Natural killer cell (primary cell): Measurements from ENCODE around the gene SH3BGRL3. TPM values are rescaled to one million over a fixed set of nuclear protein-coding genes. Genes with fewer than 3 reads are reported as not detected.
A peak's percentile ranks its signal among the peaks of the same experiment; 100 is the strongest.

Experiments used
- ATAC-seq, 3 donors: fragments of 150-1000 bp in 2 of 3; fragments of 200-7000 bp in 1 of 3; cut with Tn5 transposase; 1 replicate in 1 of 3; 2 replicates in 2 of 3; pipeline ENCODE4 v1.10.0; 2021; ENCODE audit warnings: mild to moderate bottlenecking in 2 of 3, moderate library complexity in 2 of 3
- DNase-seq, 2 donors: peaks; one replicate each; pipeline versions ENCODE4 v3.0.0 to v3.0.0-alpha.2; 2013 to 2021; ENCODE audit warnings: mixed read lengths in 1 of 2
- H3K27ac ChIP-seq: one replicate; pipeline ENCODE4 v1.5.1; 2013; ENCODE audit warnings: mild to moderate bottlenecking, low read length
- H3K27me3 ChIP-seq: one replicate; pipeline ENCODE4 v1.6.1; 2013; ENCODE audit warnings: low read length; ENCODE audit not compliant: control insufficient read depth, insufficient read depth
- H3K36me3 ChIP-seq: one replicate; pipeline ENCODE4 v1.6.1; 2013; ENCODE audit warnings: low read length; ENCODE audit not compliant: control insufficient read depth, insufficient read depth
- H3K4me1 ChIP-seq: one replicate; pipeline ENCODE4 v1.6.1; 2013; ENCODE audit warnings: low read length; ENCODE audit not compliant: control insufficient read depth, insufficient read depth
- H3K4me3 ChIP-seq: one replicate; pipeline ENCODE4 v1.5.1; 2013; ENCODE audit warnings: low read length
- H3K9me3 ChIP-seq: one replicate; pipeline ENCODE4 v1.6.1; 2013; ENCODE audit warnings: low read length; ENCODE audit not compliant: control insufficient read depth, insufficient read depth
- H3K27ac Mint-ChIP-seq, 2 donors: one replicate each; pipeline ENCODE4 v1.8.0; 2022; ENCODE audit warnings: mild to moderate bottlenecking in 2 of 2, mixed read lengths in 2 of 2, moderate library complexity in 1 of 2
- H3K27me3 Mint-ChIP-seq, 2 donors: one replicate each; pipeline ENCODE4 v1.8.0; 2022; ENCODE audit warnings: low read depth in 2 of 2, mixed read lengths in 2 of 2
- H3K36me3 Mint-ChIP-seq: one replicate; pipeline ENCODE4 v1.8.0; 2022; ENCODE audit warnings: mixed read lengths
- H3K4me1 Mint-ChIP-seq, 2 donors: one replicate each; pipeline ENCODE4 v1.8.0; 2022; ENCODE audit warnings: mixed read lengths in 2 of 2
- H3K4me3 Mint-ChIP-seq: one replicate; pipeline ENCODE4 v1.8.0; 2022; ENCODE audit warnings: mild to moderate bottlenecking, moderate library complexity, mixed read lengths
- H3K9me3 Mint-ChIP-seq, 2 donors: one replicate each; pipeline ENCODE4 v1.8.0; 2022; ENCODE audit warnings: mixed read lengths in 2 of 2
- WGBS: methylation state at CpG from one replicate; pipeline ENCODE4 v1.1.7; 2013; ENCODE audit warnings: missing lambda C conversion rate; ENCODE audit not compliant: insufficient coverage; 5-methylcytosine and 5-hydroxymethylcytosine counted together
- intact Hi-C: fragments of 100-400 bp; cut with micrococcal nuclease; formaldehyde crosslinking; loops from one replicate; pipeline ENCODE4 v1.14.2; 2022
- total RNA-seq, 4 donors: library from RNA; stranded (reverse); fragments of 120-200 nt in 1 of 4; gene quantifications; one replicate each; pipeline versions ENCODE4 v1.2.3 to v1.2.4, GENCODE V29; 2013 to 2022
- TF ChIP-seq, protein P1 (sequence below): fragments of 200-600 bp; IDR thresholded peaks from one replicate; pipeline ENCODE4 v1.8.0; 2022; ENCODE audit warnings: antibody characterized with exemption

Gene SH3BGRL3
- total RNA-seq, 3 donors from 2014 or later (not counting 1 experiment from before 2014, with no cell fraction given) = 396 to 488 (median 437) TPM

- H3K36me3 Mint-ChIP-seq = peaks cover 23% of the 10 kb centered on the region
- H3K9me3 Mint-ChIP-seq = no peaks in the 10 kb centered on the region
Measured at GRCh38 chr1:26259578-26259977, 20.3 kb upstream of the SH3BGRL3 start.

GRCh38 chr1:26263212-26263611 lies 16.7 kb upstream of the SH3BGRL3 start:
- H3K27ac Mint-ChIP-seq = no peak overlapping the region
- intact Hi-C loops = no loop called here
- no peaks in the 10 kb centered on the region for H3K4me1 Mint-ChIP-seq
- ATAC-seq = no peak
- TF ChIP-seq, protein P1, sequence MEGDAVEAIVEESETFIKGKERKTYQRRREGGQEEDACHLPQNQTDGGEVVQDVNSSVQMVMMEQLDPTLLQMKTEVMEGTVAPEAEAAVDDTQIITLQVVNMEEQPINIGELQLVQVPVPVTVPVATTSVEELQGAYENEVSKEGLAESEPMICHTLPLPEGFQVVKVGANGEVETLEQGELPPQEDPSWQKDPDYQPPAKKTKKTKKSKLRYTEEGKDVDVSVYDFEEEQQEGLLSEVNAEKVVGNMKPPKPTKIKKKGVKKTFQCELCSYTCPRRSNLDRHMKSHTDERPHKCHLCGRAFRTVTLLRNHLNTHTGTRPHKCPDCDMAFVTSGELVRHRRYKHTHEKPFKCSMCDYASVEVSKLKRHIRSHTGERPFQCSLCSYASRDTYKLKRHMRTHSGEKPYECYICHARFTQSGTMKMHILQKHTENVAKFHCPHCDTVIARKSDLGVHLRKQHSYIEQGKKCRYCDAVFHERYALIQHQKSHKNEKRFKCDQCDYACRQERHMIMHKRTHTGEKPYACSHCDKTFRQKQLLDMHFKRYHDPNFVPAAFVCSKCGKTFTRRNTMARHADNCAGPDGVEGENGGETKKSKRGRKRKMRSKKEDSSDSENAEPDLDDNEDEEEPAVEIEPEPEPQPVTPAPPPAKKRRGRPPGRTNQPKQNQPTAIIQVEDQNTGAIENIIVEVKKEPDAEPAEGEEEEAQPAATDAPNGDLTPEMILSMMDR = no peak
- H3K4me1 ChIP-seq = no peaks in the 10 kb centered on the region
- no peak overlapping the region for H3K27ac ChIP-seq
- no peak overlapping the region for H3K4me3 Mint-ChIP-seq
- peaks cover 16% of the 10 kb centered on the region for H3K36me3 Mint-ChIP-seq
- no peaks in the 10 kb centered on the region for H3K27me3 Mint-ChIP-seq
- no peak overlapping the region for H3K4me3 ChIP-seq
- DNase-seq = no peak
- 97% methylated on average over 5 of the region's 5 CpGs for WGBS
- H3K36me3 ChIP-seq = peaks cover 34% of the 10 kb centered on the region
- no peaks in the 10 kb centered on the region for H3K9me3 Mint-ChIP-seq
- H3K9me3 ChIP-seq = no peaks in the 10 kb centered on the region
- H3K27me3 ChIP-seq = no peaks in the 10 kb centered on the region

More at GRCh38 chr1:26259578-26259977, 20.3 kb upstream of the SH3BGRL3 start:
- intact Hi-C loops = no loop called here
- no peaks in the 10 kb centered on the region for H3K9me3 ChIP-seq
- TF ChIP-seq, protein P1 = no peak
- no peak overlapping the region for H3K4me3 Mint-ChIP-seq
- no peak overlapping the region for H3K27ac Mint-ChIP-seq
- no peak overlapping the region for H3K27ac ChIP-seq
- H3K4me3 ChIP-seq = no peak overlapping the region
- 79% methylated on average over 5 of the region's 5 CpGs for WGBS
- ATAC-seq (peak in 1 of 3 donors; percentile 48), DNase-seq (no peak)
- no peaks in the 10 kb centered on the region for H3K27me3 Mint-ChIP-seq
- no peaks in the 10 kb centered on the region for H3K27me3 ChIP-seq
- H3K4me1 ChIP-seq = no peaks in the 10 kb centered on the region
- peaks cover 40% of the 10 kb centered on the region for H3K36me3 ChIP-seq
- H3K4me1 Mint-ChIP-seq = no peaks in the 10 kb centered on the region

GRCh38 chr1:26265405-26265804 lies 14.5 kb upstream of the SH3BGRL3 start:
- no peak for ATAC-seq
- H3K9me3 ChIP-seq = peaks cover 10% of the 10 kb centered on the region
- H3K27ac ChIP-seq = no peak overlapping the region
- H3K9me3 Mint-ChIP-seq = peaks cover 6 to 7% of the 10 kb centered on the region in 2 donors
- TF ChIP-seq, protein P1 = no peak
- H3K4me1 Mint-ChIP-seq = no peaks in the 10 kb centered on the region
- no peak overlapping the region for H3K4me3 Mint-ChIP-seq
- no peaks in the 10 kb centered on the region for H3K27me3 ChIP-seq
- H3K27ac Mint-ChIP-seq = no peak overlapping the region
- WGBS = no CpG with 5 or more reads among the region's 1 CpG
- no peak for DNase-seq
- peaks cover 32% of the 10 kb centered on the region for H3K36me3 ChIP-seq
- intact Hi-C loops = no loop called here
- H3K4me1 ChIP-seq = no peaks in the 10 kb centered on the region
- H3K4me3 ChIP-seq = no peak overlapping the region
- H3K36me3 Mint-ChIP-seq = peaks cover 12% of the 10 kb centered on the region
- no peaks in the 10 kb centered on the region for H3K27me3 Mint-ChIP-seq
